T-helper 2 cell (primary cell): ENCODE results near the gene TFAP2A.

ENCODE experiments used
- DNase-seq, 5 experiments: peaks; one replicate each; pipeline versions ENCODE4 v3.0.0 to v3.0.0-alpha.2; 2012 to 2022

The TFAP2A gene

DNA sequence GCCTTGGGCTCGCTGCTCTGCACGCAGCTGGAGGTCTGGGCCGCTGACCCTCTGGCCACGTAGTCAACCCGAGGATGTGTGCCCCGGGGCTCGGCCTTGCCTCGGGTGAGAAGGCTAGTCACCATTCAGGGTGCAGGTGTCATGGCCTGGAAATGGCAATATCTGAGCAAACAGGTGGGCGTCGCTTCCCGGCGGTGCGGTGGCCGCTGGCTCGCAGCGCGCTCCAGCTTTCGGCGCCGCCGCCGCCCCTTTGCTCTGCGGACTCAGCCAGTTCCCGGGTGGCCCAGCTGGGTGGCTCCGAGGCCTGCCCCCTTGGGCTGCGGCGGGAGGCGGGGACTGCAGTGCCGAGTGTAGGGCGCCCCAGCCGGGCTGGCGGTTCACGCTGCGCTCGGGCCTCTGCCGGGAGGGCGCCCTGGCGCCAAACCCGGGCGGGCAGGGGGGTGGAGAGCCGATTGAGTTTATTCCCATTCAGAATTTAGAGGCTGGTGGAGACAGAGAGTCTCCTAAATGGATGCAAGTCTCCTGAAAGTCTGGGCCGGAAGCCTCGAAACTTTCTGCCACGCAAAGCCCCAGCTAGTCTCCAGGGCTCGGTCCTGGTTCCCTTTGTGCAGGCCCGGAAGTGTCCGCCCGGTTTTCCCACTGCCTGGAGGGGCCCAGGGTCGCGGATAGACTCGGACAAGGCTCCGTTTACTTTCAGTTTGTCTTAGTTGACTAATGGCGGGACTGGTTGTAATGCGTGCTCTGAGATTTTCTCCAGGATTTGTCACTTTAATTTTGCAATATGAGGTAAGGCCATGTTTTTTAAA lies 11.3 kb upstream of the TFAP2A start:
- no peak for DNase-seq

DNA sequence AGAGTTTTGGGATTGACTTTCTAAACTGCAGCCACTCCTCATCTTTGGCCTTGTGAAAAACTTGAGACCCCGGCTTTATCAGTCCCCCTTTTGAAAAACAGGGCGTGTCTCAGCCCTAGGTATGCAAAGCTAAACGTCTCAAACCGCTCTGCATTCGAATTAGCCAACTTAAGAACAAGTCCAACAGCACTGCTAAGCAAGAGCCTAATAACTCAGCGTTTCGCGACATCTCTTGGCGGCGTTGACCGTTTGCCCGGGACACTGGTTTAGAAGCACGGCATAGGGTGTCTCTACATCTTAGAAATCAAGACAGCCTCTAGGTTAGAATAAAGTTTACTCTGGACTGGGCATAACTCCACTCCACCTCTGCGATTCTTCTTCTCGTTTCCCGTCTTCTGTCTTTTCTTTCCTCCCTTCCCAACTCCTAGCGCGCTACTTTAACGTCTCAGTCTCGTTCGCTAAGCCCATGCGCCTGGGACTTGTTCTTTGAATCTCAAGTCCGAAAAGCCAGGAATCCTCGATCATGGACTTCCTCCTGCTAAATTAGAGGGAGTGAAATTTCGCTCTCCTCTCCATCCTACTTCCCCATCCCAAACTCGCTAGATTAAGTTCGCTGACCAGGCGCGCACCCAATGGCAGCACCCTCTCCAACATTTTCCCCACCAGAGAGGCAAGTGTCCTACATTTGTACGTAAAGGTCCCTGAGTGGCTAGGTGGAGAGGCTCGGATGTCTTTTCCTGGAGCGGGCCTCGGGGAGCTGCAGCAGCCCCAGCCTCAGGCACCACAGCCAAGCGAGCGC lies 10.5 kb upstream of the TFAP2A start:
- DNase-seq = no peak

DNA sequence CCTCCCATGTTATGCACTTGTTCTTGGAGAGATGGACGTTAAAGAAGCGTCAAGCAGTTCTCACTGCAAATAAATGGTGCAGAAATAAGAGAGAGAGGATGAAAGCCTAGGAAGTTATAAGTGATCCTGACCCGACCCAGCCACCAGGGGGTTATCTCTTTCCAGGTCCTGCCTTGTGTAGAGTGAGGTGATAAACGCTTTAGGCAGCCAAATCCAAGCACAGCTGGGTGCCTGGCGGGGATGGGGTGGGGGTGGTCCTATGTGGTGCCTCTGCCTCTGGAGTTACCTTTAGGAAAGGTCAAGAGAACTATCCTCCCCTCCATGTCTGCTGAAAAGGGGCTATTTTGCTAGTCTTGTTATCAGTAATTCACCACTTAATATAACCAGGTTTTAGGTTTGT lies 9.2 kb upstream of the TFAP2A start:
- no peak for DNase-seq

DNA sequence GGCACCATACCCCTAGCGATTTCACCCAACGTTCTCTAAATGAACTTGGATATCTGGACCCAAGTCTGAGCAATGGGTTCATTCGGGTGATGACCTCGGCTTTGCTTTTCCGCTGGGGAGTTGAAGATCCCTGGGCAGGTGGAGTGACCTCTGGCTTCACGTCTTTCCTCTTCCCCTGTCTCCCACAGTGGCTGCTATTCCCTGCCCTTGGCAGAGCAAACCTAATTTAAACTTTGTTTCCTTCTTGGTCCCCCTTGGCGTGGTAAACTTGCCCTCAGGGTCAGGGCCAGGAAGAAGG lies 7.8 kb upstream of the TFAP2A start:
- DNase-seq = no peak

DNA sequence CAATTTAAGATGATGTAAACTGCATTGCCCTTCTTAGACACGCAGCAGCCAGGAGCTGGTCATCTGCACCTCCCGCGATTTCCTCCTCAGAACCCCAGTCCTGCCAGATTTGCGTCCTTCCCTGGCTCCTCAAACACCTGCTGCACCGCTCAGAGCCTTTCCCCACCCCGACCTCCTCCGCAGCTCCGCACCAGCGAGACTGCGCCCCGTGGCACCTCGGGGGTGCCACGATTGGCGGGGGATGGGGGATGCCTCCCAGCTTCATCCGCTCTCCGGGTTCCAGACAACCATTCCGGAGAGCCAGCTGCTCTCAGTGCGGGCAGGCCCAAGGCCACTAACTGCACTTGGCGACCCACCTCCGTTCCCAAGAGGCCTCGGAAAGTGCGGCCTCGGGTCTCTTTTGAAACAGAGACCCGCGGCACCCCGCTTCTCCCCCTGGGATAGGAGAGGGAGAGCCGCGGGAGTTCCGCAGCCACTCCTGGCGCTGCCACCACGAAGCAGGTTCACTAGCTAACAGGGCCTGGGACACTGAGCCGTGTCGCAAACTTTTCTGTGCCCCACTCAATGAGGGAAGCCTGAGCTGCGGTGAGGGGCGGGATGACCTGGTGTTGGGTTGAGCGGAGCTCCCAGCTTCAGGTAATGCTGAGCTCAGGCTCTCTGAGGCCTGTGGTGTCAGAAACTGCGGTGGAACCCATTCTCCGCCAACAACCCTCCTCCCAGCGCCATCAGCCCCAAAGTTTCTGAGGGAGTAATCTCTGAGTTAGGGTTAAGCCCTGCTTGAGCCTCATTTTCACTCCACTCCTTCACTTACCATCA lies 7.3 kb upstream of the TFAP2A start:
- no peak for DNase-seq

DNA sequence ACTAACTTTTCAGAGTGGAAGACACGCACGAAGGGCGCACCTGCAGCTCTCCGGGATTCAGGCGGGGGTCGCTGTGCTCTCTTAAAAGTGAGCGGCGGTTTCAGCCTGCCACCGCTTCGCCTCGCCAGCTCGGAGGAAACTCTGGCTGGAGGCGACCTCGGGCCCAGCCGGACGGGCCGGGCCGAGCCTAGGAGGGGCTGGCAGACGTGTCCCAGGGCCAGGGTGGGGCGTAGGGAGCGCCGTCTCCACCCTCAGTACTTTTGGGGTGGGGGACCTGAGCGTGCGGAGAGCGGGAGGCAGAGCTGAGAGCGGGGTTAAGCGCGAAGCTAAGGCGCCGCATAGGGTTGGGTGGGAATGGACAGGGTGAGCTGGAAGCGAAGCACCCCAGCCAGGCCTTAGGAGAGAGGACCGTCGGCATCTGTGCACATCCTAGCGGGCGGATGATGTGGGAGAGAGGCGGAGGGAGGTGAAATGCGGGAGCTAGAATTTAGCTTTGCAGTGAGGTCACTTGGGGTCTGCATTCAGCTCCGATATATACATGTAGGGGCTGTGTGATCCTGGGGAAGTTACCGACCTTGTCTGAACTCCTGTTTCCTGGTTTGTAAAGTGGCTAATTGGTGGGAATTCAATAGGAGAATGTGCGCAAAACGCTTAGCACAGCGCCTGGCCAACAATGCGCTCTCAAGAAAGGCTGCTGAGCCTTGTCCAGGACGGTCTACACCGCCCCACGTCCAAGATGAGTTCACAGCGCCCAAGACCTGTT lies 6.5 kb upstream of the TFAP2A start:
- DNase-seq = no peak

- no peak for DNase-seq
These were observed 5.8 kb upstream of the TFAP2A start for GRCh38 chr6:10420546-10421157.

- no peak for DNase-seq
These were observed 5.1 kb upstream of the TFAP2A start for GRCh38 chr6:10419749-10420545.

- no peak for DNase-seq
These were observed 4.2 kb upstream of the TFAP2A start for GRCh38 chr6:10418862-10419748.

- no peak for DNase-seq
These were observed 3.5 kb upstream of the TFAP2A start for GRCh38 chr6:10418361-10418861.

DNA sequence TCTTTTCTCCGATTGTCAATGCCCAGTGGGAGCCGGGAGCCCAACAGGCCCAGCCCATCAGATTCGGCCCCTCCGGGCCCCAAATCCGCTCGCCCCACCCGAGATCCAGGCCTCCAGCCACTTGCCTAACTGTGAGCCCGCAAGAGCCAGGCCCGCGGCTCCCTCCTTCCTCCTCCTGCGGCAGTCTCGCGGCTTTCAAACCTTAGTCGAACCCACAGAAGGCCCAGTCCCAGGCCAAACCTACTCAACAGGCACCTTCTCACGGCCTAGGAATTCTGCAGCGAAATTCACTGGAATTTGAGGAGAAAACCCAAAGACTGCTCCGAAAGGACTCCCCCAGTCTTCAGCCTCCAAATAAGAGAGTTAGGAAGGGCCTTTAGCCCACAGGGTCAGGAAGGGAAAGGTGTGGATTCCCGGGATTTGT lies 2.8 kb upstream of the TFAP2A start:
- DNase-seq = no peak

- no peak for DNase-seq
These were observed 2.2 kb upstream of the TFAP2A start for GRCh38 chr6:10416863-10417641.

- no peak for DNase-seq
These were observed 1.6 kb upstream of the TFAP2A start for GRCh38 chr6:10416516-10416862.

DNA sequence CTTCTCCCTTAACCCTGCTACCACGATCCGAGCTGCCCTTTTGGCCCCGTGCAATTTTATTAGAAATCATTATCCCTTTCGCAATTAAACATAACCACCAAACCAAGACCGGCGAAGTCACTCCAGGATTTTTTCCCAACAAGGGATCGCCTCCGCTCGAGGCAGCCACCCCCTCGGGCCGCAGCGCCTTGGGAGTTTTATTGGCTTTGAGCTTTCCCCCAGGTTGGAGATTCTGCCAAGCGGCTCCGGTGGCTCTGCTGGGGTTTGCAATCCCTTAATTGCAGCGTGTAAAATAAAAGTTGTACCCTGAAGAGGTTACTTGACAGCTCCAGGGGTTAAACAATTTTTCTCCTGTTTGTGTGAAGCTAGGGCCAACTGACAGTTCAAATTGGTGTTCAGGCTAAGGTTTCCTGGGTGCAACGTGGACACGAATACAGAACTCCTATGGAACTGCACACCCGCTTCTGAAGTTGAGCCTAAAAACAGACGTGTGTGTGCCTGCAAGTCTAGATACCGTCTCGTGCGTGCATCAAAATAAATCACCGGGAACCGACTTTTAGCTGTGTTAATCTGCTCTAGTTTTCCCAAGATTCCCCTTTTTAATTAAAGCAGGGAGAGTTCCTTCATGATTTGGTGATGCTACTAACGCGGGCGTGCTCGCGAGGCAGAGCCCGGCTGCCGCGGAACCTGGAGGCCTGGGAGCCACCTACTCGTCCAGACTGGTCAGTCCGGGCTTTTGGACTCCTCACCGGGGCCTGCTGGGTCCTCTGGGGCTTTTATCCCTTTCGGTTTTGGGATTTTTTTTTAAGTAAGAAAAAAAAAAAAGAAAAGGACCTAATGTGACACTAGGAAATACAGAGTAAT lies 975 bp upstream of the TFAP2A start:
- DNase-seq = no peak

DNA sequence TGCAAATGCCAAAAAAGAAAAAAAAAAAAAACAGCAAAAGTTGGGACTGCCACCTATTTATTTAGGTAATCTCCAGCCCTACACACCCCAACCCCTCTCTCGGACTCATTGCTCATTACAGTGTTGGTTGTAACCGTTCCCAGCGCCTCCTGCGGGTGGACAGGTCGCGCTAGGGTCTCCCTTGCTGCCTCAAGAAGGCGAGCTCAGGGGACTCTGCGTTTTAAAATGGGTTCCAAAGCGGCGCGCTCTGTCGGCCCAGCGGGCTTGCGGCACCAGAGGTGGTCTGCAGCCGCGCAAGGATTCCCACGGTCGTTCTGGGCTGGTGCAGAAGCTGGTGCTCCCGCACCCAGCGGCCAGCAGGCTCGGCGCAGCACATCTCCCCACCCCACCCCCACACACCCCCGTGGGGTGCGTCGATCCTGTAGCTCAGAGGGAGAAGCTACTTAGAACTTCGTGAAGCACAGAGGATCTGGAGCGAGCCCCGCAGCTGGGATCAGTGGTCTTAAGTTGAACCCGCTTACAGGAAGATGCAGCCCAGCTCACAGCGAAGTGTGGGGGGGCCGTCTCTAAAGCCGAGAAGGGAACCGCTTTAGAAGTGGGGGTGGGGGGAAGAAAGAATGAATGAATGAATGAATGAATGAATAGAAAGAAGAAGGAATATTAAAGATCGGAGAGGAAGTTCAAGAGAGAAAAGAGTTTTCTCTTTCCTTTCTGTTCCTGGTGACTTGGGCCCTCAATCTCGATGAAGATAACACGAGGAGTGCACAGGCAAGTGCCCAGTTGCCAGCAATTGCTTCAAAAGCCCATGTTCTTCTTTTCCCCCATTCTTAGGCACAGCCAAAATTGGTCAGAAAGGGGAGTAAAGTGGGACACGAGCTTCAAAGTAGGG lies 780 bp downstream of the TFAP2A start:
- DNase-seq = no peak

GRCh38 chr6:10413262-10413849 lies 1.5 kb downstream of the TFAP2A start:
- DNase-seq = no peak
